AG08395 (cell line): Measurements from ENCODE around the gene U2AF2.

Experiments used
- DNase-seq: peaks from one replicate; pipeline ENCODE4 v3.0.0; 2012; ENCODE audit warnings: mixed read lengths, low spot score

Gene U2AF2

GRCh38 chr19:55654868-55655647, at the start of gene U2AF2:
Gene U2AF2 (plus strand): TSS chr19:55655035. CDS start chr19:55655105, 70 bp downstream.
- DNase-seq = peak; percentile 98

GRCh38 chr19:55605207-55605636, 49.6 kb upstream of the U2AF2 start:
- peak; percentile 99 for DNase-seq

DNA sequence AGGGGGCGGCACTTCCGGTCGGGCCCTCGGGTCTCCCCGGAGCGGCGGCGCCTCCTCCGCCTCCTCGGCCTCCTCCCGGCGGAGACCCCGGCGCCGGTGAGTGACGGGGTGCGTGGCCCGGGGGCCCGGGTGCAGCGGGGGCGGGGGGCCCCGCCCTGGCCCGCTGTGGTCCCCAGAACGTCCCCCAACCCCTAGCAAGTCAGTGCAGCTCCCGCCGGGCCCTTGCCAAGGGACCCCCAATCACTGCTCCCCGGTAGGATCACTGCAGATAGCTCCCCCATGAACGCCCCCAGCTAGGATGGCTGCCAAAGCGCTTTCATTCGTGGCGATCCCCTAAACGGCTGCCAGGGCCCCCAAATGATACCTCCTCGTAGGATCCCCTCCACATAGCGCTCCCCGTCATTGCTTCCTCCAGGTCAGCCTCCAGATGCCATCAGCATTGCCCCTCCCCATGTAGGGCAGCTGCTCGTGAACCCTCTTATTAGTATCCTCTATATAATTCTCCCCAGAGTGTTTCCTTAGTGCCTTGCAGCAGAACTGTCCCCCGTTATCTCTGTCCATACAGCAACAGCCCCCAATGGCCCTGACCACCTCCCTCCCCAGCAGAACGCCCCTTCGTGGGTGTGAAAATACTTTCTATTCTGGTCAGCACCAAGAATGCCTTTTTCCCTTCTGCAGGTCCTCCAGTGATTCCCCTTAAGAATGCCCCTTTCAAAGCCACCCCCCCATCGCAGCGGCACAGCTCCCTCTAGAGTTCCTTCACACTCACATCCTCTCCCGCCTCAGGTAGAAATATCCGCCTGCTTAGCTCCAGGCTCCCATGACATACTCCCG, 49.0 kb upstream of the U2AF2 start, which contains the start of gene ZNF865:
Gene ZNF865 (plus strand): TSS at position 11 of the 834 bp plus-strand sequence. CDS start 7,972 bp downstream, outside the sequence.
- peak; percentile 85 for DNase-seq

DNA sequence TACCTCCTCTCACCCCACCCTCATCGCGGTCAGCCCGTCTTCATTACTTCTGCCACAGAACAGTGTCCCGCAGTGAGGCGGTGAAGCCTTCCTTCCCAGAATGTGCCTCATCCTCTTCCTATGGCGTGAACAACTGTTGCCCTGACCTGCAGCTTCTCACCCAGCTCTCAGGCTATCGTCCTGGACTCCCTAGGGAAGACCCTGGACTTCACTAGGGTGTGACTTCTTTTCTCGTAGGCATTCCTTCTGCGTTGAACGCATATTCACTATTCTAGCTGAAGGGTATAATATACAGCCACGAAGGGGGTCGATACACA, 48.4 kb upstream of the U2AF2 start:
- DNase-seq = no peak

- DNase-seq = no peak
These were observed 48.0 kb upstream of the U2AF2 start for GRCh38 chr19:55606817-55607216.

GRCh38 chr19:55609326-55609725, 45.5 kb upstream of the U2AF2 start:
- no peak for DNase-seq

DNA sequence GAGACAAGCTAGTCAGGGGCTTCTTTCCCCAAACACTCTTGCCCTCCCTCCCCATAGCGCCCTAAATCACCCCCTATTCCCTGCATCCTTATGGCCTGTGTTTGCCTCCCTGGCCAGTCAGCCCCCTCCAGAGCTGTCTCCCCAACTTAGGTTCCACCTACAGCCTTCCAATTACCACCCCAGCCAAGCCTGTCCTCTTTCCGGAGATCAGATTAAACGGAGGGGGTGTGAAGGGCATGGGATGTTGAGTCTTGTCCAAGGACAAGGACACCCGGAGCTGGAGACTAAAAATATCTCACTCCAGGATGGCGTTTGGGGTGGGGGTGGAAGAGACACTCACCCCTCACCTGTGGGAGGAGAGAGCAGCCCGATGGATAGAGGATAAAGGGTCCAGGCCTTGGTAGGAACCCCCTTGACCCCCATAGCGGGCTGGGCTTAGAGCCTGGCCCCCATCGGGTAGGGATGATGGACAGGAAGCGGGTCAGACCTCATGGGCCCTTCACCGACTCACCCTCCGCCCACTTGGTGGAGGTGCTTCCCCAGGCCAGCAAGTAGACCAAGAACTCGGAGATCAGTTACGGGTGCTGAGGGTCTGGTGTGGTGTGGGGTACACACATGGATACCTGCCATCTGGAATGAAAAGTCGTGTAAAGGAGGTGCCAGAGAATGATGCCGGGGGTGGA, 43.4 kb upstream of the U2AF2 start:
- no peak for DNase-seq

GRCh38 chr19:55611983-55612645, 42.7 kb upstream of the U2AF2 start:
- DNase-seq = no peak

- no peak for DNase-seq
These were observed 41.4 kb upstream of the U2AF2 start for GRCh38 chr19:55613396-55613795.

- no peak for DNase-seq
These were observed 40.7 kb upstream of the U2AF2 start for GRCh38 chr19:55613930-55614710.

- DNase-seq = no peak
These were observed 39.9 kb upstream of the U2AF2 start for GRCh38 chr19:55614711-55615542.

DNA sequence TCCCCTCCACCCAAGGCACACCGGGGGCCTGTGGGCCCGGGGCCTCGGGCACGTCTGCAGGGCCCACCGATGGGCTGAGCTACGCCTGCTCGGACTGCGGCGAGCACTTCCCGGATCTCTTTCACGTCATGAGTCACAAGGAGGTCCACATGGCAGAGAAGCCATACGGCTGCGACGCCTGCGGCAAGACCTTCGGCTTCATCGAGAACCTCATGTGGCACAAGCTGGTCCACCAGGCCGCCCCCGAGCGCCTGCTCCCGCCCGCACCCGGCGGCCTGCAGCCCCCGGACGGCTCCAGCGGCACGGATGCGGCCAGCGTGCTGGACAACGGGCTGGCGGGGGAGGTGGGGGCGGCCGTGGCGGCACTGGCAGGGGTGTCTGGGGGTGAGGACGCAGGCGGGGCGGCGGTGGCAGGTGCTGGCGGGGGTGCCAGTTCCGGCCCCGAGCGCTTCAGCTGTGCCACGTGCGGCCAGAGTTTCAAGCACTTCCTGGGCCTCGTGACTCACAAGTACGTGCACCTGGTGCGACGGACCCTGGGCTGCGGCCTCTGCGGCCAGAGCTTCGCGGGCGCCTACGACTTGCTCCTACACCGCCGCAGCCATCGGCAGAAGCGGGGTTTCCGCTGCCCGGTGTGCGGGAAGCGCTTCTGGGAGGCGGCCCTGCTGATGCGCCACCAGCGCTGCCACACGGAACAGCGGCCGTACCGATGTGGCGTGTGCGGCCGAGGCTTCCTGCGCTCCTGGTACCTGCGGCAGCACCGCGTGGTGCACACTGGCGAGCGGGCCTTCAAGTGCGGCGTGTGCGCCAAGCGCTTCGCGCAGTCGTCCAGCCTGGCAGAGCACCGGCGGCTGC, 39.1 kb upstream of the U2AF2 start:
- no peak for DNase-seq

DNA sequence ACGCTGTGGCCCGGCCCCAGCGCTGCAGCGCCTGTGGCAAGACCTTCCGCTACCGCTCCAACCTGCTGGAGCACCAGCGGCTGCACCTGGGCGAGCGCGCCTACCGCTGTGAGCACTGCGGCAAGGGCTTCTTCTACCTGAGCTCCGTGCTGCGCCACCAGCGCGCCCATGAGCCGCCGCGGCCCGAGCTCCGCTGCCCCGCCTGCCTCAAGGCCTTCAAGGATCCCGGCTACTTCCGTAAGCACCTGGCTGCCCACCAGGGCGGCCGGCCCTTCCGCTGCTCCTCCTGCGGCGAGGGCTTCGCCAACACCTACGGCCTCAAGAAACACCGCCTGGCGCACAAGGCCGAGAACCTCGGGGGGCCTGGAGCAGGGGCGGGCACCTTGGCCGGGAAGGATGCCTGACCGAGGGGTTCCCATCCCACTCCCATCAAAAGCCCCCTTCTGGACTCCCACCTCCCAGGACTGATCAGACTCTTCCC, 38.4 kb upstream of the U2AF2 start:
- no peak for DNase-seq

DNA sequence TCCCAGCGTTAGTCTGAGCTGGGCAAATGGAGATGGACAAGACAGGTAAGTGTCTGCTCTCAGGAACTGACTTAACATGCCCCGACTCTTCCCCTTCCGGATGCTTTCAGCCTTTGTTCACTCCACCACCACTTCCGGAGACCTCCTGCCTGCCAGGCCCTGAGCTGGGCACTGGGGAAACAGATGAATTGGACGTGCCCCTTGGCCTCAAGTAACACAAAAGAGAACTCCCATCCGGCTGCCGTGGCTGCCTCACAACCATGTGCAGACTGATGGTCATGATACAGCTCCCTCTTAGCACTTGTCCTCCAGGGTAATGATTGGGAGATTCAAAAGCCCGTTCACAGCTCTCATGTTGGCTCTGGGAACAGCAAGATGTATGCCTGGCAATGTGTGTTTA, 37.4 kb upstream of the U2AF2 start:
- DNase-seq = no peak

DNA sequence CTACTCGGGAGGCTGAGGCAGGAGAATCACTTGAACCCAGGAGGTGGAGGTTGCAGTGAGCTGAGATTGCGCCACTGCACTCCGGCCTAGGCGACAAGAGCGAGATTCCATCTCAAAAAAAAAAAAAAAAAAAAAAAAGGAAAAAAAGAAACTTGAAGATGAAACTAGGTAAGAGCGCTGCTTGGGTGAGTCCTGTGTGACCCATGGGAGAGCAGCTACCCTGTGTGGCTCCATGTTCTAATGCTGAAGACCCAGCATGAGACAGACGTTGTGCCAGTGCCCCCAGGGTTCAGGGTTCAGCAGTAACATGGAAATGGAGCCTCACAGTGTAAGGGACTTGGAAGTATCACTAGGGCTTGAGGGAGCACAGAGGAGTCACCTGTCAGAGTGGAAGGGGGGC, 36.4 kb upstream of the U2AF2 start:
- DNase-seq = no peak

GRCh38 chr19:55619286-55619685, 35.5 kb upstream of the U2AF2 start:
- peak; percentile 29 for DNase-seq

GRCh38 chr19:55620410-55621204, 34.2 kb upstream of the U2AF2 start:
- DNase-seq = no peak

DNA sequence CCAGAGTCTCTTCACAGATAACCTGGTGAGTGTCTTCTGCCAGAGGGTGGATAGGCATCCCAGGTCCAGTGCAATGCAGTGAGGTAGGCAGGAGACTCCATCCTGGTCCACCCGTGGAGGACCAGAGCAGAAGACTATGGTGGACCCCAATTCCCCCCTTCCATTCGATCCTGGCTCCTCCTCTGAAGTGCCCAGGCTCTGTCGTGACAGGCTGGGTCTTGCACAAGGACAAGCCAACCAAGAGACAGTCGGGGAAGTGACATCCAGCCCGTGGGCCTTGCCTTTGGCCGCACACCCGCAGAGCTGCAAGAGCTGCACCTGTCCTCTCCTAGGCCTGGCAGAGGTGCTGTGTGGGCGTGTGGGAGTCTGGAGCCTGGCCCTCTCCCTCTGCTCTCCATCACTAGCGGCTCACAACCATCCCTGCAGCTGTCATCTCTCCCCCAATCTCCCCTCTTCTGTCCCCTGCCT, 33.6 kb upstream of the U2AF2 start:
- DNase-seq = no peak
